Globus pallidus (tissue), 1 donor: Measurements from ENCODE around the gene AGXT2.
"Not testable (repeated sequence)": the region's sequence is repeated elsewhere in the genome, so short reads cannot be mapped to it uniquely, and the experiment has no call there.

Source experiments
- DNase-seq: peaks from one replicate; pipeline ENCODE4 v3.0.0-alpha.2; 2015; ENCODE audit warnings: low spot score

Gene AGXT2

GRCh38 chr5:35050541-35051126 is 2.9 kb upstream of the AGXT2 start:
- no peak for DNase-seq

- no peak for DNase-seq
Measured at GRCh38 chr5:35048910-35049309, 1.2 kb upstream of the AGXT2 start.

GRCh38 chr5:35046774-35047173 is 975 bp downstream of the AGXT2 start:
- DNase-seq: no peak

- no peak for DNase-seq
Measured at GRCh38 chr5:35045280-35045679, 2.5 kb downstream of the AGXT2 start.

GRCh38 chr5:35044649-35045048 is 3.1 kb downstream of the AGXT2 start:
- DNase-seq: no peak

GRCh38 chr5:35042781-35043180 is 5.0 kb downstream of the AGXT2 start:
- DNase-seq: no peak

- DNase-seq: no peak
Measured at GRCh38 chr5:35041261-35041660, 6.5 kb downstream of the AGXT2 start.

- DNase-seq: no peak
Measured at GRCh38 chr5:35038891-35039290, 8.9 kb downstream of the AGXT2 start.

- no peak for DNase-seq
Measured at GRCh38 chr5:35036536-35036935, 11.2 kb downstream of the AGXT2 start.

GRCh38 chr5:35035929-35036328 is 11.8 kb downstream of the AGXT2 start:
- not testable (repeated sequence) for DNase-seq

- no peak for DNase-seq
Measured at GRCh38 chr5:35035271-35035670, 12.5 kb downstream of the AGXT2 start.

- no peak for DNase-seq
Measured at GRCh38 chr5:35032356-35032755, 15.4 kb downstream of the AGXT2 start.

- DNase-seq: no peak
Measured at GRCh38 chr5:35031276-35031675, 16.5 kb downstream of the AGXT2 start.

GRCh38 chr5:35030426-35031100 is 17.2 kb downstream of the AGXT2 start:
- DNase-seq: no peak

GRCh38 chr5:35029333-35029732 is 18.4 kb downstream of the AGXT2 start:
- no peak for DNase-seq

GRCh38 chr5:35026941-35027340 is 20.8 kb downstream of the AGXT2 start:
- no peak for DNase-seq

- no peak for DNase-seq
Measured at GRCh38 chr5:35026280-35026840, 21.4 kb downstream of the AGXT2 start.

- no peak for DNase-seq
Measured at GRCh38 chr5:35024911-35025510, 22.7 kb downstream of the AGXT2 start.

GRCh38 chr5:35023391-35024178 is 24.2 kb downstream of the AGXT2 start:
- DNase-seq: no peak

GRCh38 chr5:35016174-35017051 is 31.3 kb downstream of the AGXT2 start:
- DNase-seq: no peak

GRCh38 chr5:35015063-35015462 is 32.7 kb downstream of the AGXT2 start:
- no peak for DNase-seq
